OCI-LY7 (cell line): ENCODE data around the gene SLC35A4. TPM values are rescaled to one million over a fixed set of nuclear protein-coding genes. Genes with fewer than 3 reads are reported as not detected.

Source experiments
- BruUV-seq: library from RNA; stranded (reverse); fragments of 400-500 nt; replicated peaks from 2 replicates; lab custom pipeline; 2021; lab: Mats Ljungman, UMichigan
- CTCF ChIA-PET: fragments of 300-600 bp; sonication (Branson Sonifier 250); formaldehyde crosslinking; loops from one replicate; lab custom pipeline; 2022; ENCODE audit warnings: antibody characterized with exemption; ENCODE audit not compliant: unreplicated experiment; lab: Charles Lee
- POLR2A ChIA-PET: fragments of 300-600 bp; sonication (Branson Sonifier 250); formaldehyde crosslinking; loops from one replicate; lab custom pipeline; 2022; ENCODE audit warnings: antibody characterized with exemption; lab: Charles Lee
- DNase-seq: peaks from one replicate; pipeline ENCODE4 v3.0.0-alpha.2; 2015; ENCODE audit warnings: low spot score
- H2AFZ ChIP-seq: fragments of 200-600 bp; sonication (generic), shearing (Covaris generic); 2 replicates; pipeline ENCODE4 v1.6.1; 2014; ENCODE audit warnings: mild to moderate bottlenecking, antibody characterized with exemption, low read length, moderate library complexity
- H3K27ac ChIP-seq: fragments of 200-600 bp; sonication (generic); 2 replicates; pipeline ENCODE4 v1.5.1; 2014; ENCODE audit warnings: mixed run types, low read depth, mild to moderate bottlenecking, moderate library complexity, low read length, inconsistent platforms; ENCODE audit not compliant: poor library complexity, severe bottlenecking
- H3K36me3 ChIP-seq: fragments of 200-600 bp; sonication (generic); 2 replicates; pipeline ENCODE4 v1.6.1; 2014; ENCODE audit warnings: mild to moderate bottlenecking, antibody characterized with exemption, low read length, moderate library complexity, mixed read lengths; ENCODE audit not compliant: insufficient read depth
- H3K4me1 ChIP-seq: fragments of 200-600 bp; sonication (generic); 2 replicates; pipeline ENCODE4 v1.5.1; 2014; ENCODE audit warnings: mild to moderate bottlenecking, low read length; ENCODE audit not compliant: insufficient read depth, poor library complexity, severe bottlenecking
- H3K4me2 ChIP-seq: fragments of 200-600 bp; sonication (generic); 2 replicates; pipeline ENCODE4 v1.6.1; 2014; ENCODE audit warnings: mild to moderate bottlenecking, low read length
- H3K4me3 ChIP-seq: fragments of 200-600 bp; sonication (generic); 2 replicates; pipeline ENCODE4 v1.5.1; 2014; ENCODE audit warnings: mild to moderate bottlenecking, low read depth, low read length; ENCODE audit not compliant: poor library complexity, severe bottlenecking
- H3K79me2 ChIP-seq: fragments of 200-600 bp; sonication (generic); 2 replicates; pipeline ENCODE4 v1.6.1; 2016; ENCODE audit warnings: low read depth, mild to moderate bottlenecking, low read length, moderate library complexity, mixed read lengths; ENCODE audit not compliant: insufficient read depth
- H3K9me2 ChIP-seq: fragments of 200-600 bp; sonication (generic); 2 replicates; pipeline ENCODE4 v1.6.1; 2016; ENCODE audit warnings: mild to moderate bottlenecking, low read length, mixed read lengths; ENCODE audit not compliant: insufficient read depth
- H3K9me3 ChIP-seq: fragments of 200-600 bp; sonication (generic); 2 replicates; pipeline ENCODE4 v1.6.1; 2014; ENCODE audit warnings: mild to moderate bottlenecking, mixed run types, low read length, mixed read lengths
- H4K20me1 ChIP-seq: fragments of 200-600 bp; sonication (generic); 2 replicates; pipeline ENCODE4 v1.6.1; 2014; ENCODE audit warnings: mild to moderate bottlenecking, antibody characterized with exemption, low read length, moderate library complexity, mixed read lengths; ENCODE audit not compliant: insufficient read depth
- EZH2phosphoT487 ChIP-seq: fragments of 200-600 bp; sonication (generic); IDR thresholded peaks from 2 replicates; pipeline ENCODE4 v1.6.1; 2018; ENCODE audit warnings: low read depth, borderline replicate concordance, mild to moderate bottlenecking, mixed run types, antibody characterized with exemption, low read length, moderate library complexity, mixed read lengths
- intact Hi-C: fragments of 100-400 bp; cut with micrococcal nuclease; formaldehyde crosslinking; loops from one replicate; pipeline ENCODE4 v1.10.0; 2022; ENCODE audit not compliant: unreplicated experiment
- microRNA-seq: library from miRNA; unstranded; fragments of <30 nt; microRNA quantifications from one replicate; pipeline ENCODE4 v1.2.0, GENCODE V29; 2022; ENCODE audit warnings: borderline replicate concordance
- small RNA-seq: library from RNA; depleted of rRNA; stranded (forward); fragments of <200 nt; gene quantifications from one replicate; pipeline ENCODE3, GENCODE V24; 2014
- total RNA-seq, 2 experiments: library from RNA; depleted of rRNA in 1 of 2; stranded (reverse); fragments of >200 nt in 1 of 2; shearing (Covaris generic) in 1 of 2; gene quantifications; 2 replicates each; pipeline ENCODE4 v1.2.3, GENCODE V29; 2014 to 2022
- TF ChIP-seq, protein P1 (sequence below): fragments of 200-600 bp; sonication (generic); conservative IDR thresholded peaks from 2 replicates; pipeline ENCODE4 v1.5.1; 2014; ENCODE audit warnings: mild to moderate bottlenecking, antibody characterized with exemption, low read length, moderate library complexity, mixed read lengths

SLC35A4 gene
- total RNA-seq, 2 experiments from 2014 or later = 29.1 to 48.7 TPM

DNA sequence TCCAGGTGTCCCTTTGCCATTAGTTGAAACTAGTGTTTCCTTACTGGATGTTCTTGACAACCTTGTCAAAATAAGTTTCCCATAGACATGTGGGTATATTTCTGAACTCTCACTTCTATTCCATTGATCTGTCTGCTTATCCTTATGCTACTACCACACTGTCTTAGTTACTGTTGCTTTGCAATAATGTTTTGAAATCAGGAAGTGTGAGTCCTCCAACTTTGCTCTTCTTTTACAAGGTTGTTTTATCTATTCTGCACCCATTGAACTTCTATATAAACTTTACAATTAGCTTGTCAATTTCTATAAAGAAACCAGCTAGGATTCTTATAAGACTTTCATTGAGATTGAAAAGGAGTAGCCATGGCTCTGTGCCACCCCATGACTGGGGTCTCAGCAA lies 44.1 kb downstream of the SLC35A4 start:
- POLR2A ChIA-PET = no interaction called here
- DNase-seq = no peak
- intact Hi-C loops = no loop called here
- Histone ChIP-seq H3K9me2 (no peaks in the 10 kb centered on the region), H2AFZ (no peak overlapping the region), H3K79me2 (no peaks in the 10 kb centered on the region), H3K4me2 (no peak overlapping the region), H3K9me3 (no peaks in the 10 kb centered on the region), H3K36me3 (no peaks in the 10 kb centered on the region), H3K4me1 (no peaks in the 10 kb centered on the region), H4K20me1 (no peaks in the 10 kb centered on the region), H3K27ac (no peak overlapping the region), H3K4me3 (no peak overlapping the region)
- TF ChIP-seq, protein P1, sequence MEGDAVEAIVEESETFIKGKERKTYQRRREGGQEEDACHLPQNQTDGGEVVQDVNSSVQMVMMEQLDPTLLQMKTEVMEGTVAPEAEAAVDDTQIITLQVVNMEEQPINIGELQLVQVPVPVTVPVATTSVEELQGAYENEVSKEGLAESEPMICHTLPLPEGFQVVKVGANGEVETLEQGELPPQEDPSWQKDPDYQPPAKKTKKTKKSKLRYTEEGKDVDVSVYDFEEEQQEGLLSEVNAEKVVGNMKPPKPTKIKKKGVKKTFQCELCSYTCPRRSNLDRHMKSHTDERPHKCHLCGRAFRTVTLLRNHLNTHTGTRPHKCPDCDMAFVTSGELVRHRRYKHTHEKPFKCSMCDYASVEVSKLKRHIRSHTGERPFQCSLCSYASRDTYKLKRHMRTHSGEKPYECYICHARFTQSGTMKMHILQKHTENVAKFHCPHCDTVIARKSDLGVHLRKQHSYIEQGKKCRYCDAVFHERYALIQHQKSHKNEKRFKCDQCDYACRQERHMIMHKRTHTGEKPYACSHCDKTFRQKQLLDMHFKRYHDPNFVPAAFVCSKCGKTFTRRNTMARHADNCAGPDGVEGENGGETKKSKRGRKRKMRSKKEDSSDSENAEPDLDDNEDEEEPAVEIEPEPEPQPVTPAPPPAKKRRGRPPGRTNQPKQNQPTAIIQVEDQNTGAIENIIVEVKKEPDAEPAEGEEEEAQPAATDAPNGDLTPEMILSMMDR = no peak
- TF ChIP-seq EZH2phosphoT487 = no peak
- no TSS peak for BruUV-seq
- CTCF ChIA-PET = no interaction called here

DNA sequence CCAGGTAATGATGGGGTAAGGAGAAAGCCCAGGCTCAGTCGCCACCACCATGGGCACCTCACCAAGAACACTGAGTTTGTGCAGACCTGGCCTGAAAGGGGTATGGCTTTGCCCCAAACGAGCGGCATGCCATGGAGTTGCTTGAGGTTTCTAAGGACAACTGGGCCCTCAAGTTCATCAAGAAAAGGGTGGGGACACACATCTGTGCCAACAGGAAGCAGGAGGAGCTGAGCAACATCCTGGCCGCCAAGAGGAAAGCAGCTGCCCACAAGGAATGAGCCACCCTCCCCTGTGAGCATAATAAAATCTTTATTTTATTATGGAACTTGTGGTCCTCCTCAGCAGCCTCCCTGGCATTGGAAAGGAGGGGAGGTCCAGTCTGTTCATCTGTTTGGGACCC lies 44.5 kb downstream of the SLC35A4 start:
- TF ChIP-seq, protein P1 = no peak
- no peak for TF ChIP-seq EZH2phosphoT487
- ChIA-PET CTCF (no interaction called here), POLR2A (no interaction called here)
- H3K9me2 ChIP-seq = no peaks in the 10 kb centered on the region
- H3K36me3 ChIP-seq = no peaks in the 10 kb centered on the region
- no peak overlapping the region for H3K4me2 ChIP-seq
- no peaks in the 10 kb centered on the region for H4K20me1 ChIP-seq
- DNase-seq = no peak
- BruUV-seq = no TSS peak
- H3K4me1 ChIP-seq = no peaks in the 10 kb centered on the region
- no peaks in the 10 kb centered on the region for H3K79me2 ChIP-seq
- intact Hi-C loops = no loop called here
- no peak overlapping the region for H3K27ac ChIP-seq
- H2AFZ ChIP-seq = no peak overlapping the region
- no peak overlapping the region for H3K4me3 ChIP-seq
- no peaks in the 10 kb centered on the region for H3K9me3 ChIP-seq

DNA sequence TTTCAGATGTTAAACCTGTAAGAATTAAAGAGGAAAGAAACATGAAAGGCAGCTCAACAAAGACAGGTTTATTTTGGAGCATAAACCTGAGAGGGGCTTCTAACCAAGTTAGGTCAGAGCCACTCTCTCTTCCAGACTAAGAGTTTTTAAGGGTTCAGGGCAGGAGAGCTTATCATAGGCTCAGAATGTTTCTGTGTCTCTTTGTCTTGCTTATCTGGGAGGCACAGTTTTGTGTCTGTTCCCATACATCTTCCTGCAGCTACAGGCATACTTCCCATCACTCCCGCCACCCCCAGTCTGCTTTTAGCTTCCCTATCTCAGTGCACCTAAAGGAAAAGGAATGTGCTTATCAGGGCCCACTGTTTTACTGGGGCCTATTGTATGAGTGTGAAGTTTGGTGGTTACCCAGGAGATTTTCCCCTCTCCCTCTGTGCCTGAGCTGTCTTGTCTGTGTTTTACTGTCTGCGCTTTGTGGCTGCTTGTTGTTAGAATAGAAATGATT lies 46.4 kb downstream of the SLC35A4 start:
- Histone ChIP-seq H3K4me3 (no peak overlapping the region), H3K9me3 (no peaks in the 10 kb centered on the region), H3K4me1 (no peaks in the 10 kb centered on the region), H4K20me1 (no peaks in the 10 kb centered on the region), H2AFZ (no peak overlapping the region), H3K9me2 (no peaks in the 10 kb centered on the region), H3K79me2 (no peaks in the 10 kb centered on the region), H3K36me3 (no peaks in the 10 kb centered on the region), H3K27ac (no peak overlapping the region), H3K4me2 (no peak overlapping the region)
- ChIA-PET POLR2A (no interaction called here), CTCF (no interaction called here)
- no TSS peak for BruUV-seq
- TF ChIP-seq EZH2phosphoT487 = no peak
- no peak for DNase-seq
- intact Hi-C loops = no loop called here

Small RNAs within 50 kb of the gene (microRNA-seq; reads per million reads assigned to microRNA genes)
- gene MIR6831 = not detected

Small RNAs within 50 kb of the gene (small RNA-seq; reads per million reads assigned to genes)
- gene RF00279 = 1.0 reads per million, percentile 51 among the genes with 10 or more reads in this experiment
- gene RF00443 = not detected

Other genes with a start within 250 kb of the SLC35A4 start
- gene HBEGF, start 218.2 kb upstream of the SLC35A4 start, total RNA-seq (2014; rRNA removed; shearing (Covaris generic)) = 4.7 and 5.6 TPM in 2 replicates
- gene HBEGF, start 218.2 kb upstream of the SLC35A4 start, total RNA-seq (2022) = 20.2 and 30.9 TPM in 2 replicates
- 0.05 and 0.22 TPM in 2 replicates for gene SLC4A9, start 204.6 kb upstream of the SLC35A4 start, total RNA-seq (2014; rRNA removed; shearing (Covaris generic))
- 2.6 and 5.1 TPM in 2 replicates for gene SLC4A9, start 204.6 kb upstream of the SLC35A4 start, total RNA-seq (2022)
- 90.6 and 91.5 TPM in 2 replicates for gene ANKHD1, start 163.0 kb upstream of the SLC35A4 start, total RNA-seq (2014; rRNA removed; shearing (Covaris generic))
- gene ANKHD1, start 163.0 kb upstream of the SLC35A4 start, total RNA-seq (2022) = 138 and 143 TPM in 2 replicates
- 0.98 TPM in 1 of 2 replicates, not detected in the other for gene EIF4EBP3, start 17.2 kb upstream of the SLC35A4 start, total RNA-seq (2014; rRNA removed; shearing (Covaris generic))
- gene EIF4EBP3, start 17.2 kb upstream of the SLC35A4 start, total RNA-seq (2022) = 7.9 and 8.3 TPM in 2 replicates
- 18.8 and 19.1 TPM in 2 replicates for gene SRA1, start 7.4 kb upstream of the SLC35A4 start, total RNA-seq (2014; rRNA removed; shearing (Covaris generic))
- 21.3 and 24.5 TPM in 2 replicates for gene SRA1, start 7.4 kb upstream of the SLC35A4 start, total RNA-seq (2022)
- 22.7 and 37.9 TPM in 2 replicates for gene APBB3, start 230 bp upstream of the SLC35A4 start, total RNA-seq (2014; rRNA removed; shearing (Covaris generic))
- 32.1 and 32.2 TPM in 2 replicates for gene APBB3, start 230 bp upstream of the SLC35A4 start, total RNA-seq (2022)
- gene CD14, start 68.3 kb downstream of the SLC35A4 start, total RNA-seq (2014; rRNA removed; shearing (Covaris generic)) = 0.54 and 1.0 TPM in 2 replicates
- gene CD14, start 68.3 kb downstream of the SLC35A4 start, total RNA-seq (2022) = 0.52 and 0.76 TPM in 2 replicates
- 15.4 and 26.9 TPM in 2 replicates for gene TMCO6, start 74.6 kb downstream of the SLC35A4 start, total RNA-seq (2014; rRNA removed; shearing (Covaris generic))
- gene TMCO6, start 74.6 kb downstream of the SLC35A4 start, total RNA-seq (2022) = 36.8 and 38.8 TPM in 2 replicates
- gene NDUFA2, start 82.8 kb downstream of the SLC35A4 start, total RNA-seq (2014; rRNA removed; shearing (Covaris generic)) = 107 and 166 TPM in 2 replicates
- 63.4 and 70.3 TPM in 2 replicates for gene NDUFA2, start 82.8 kb downstream of the SLC35A4 start, total RNA-seq (2022)
- gene IK, start 83.0 kb downstream of the SLC35A4 start, total RNA-seq (2014; rRNA removed; shearing (Covaris generic)) = 64.4 and 83.7 TPM in 2 replicates
- gene IK, start 83.0 kb downstream of the SLC35A4 start, total RNA-seq (2022) = 90.4 and 99.3 TPM in 2 replicates
- gene WDR55, start 100.1 kb downstream of the SLC35A4 start, total RNA-seq (2014; rRNA removed; shearing (Covaris generic)) = 18.7 and 23.9 TPM in 2 replicates
- 31.5 and 34.2 TPM in 2 replicates for gene WDR55, start 100.1 kb downstream of the SLC35A4 start, total RNA-seq (2022)
- 2.2 and 3.6 TPM in 2 replicates for gene DND1, start 108.7 kb downstream of the SLC35A4 start, total RNA-seq (2014; rRNA removed; shearing (Covaris generic))
- gene DND1, start 108.7 kb downstream of the SLC35A4 start, total RNA-seq (2022) = 2.7 and 4.5 TPM in 2 replicates
- gene HARS1, start 126.5 kb downstream of the SLC35A4 start, total RNA-seq (2014; rRNA removed; shearing (Covaris generic)) = 43.7 and 44.3 TPM in 2 replicates
- 61.4 and 61.6 TPM in 2 replicates for gene HARS1, start 126.5 kb downstream of the SLC35A4 start, total RNA-seq (2022)
- gene HARS2, start 126.6 kb downstream of the SLC35A4 start, total RNA-seq (2014; rRNA removed; shearing (Covaris generic)) = 20.8 and 23.4 TPM in 2 replicates
- gene HARS2, start 126.6 kb downstream of the SLC35A4 start, total RNA-seq (2022) = 27.3 and 27.5 TPM in 2 replicates
- gene ZMAT2, start 135.6 kb downstream of the SLC35A4 start, total RNA-seq (2014; rRNA removed; shearing (Covaris generic)) = 24.8 and 40.0 TPM in 2 replicates
- 41.6 and 44.9 TPM in 2 replicates for gene ZMAT2, start 135.6 kb downstream of the SLC35A4 start, total RNA-seq (2022)
- not detected in 2 replicates for gene PCDHA1, start 221.3 kb downstream of the SLC35A4 start, total RNA-seq (2014; rRNA removed; shearing (Covaris generic))
- not detected in 2 replicates for gene PCDHA1, start 221.3 kb downstream of the SLC35A4 start, total RNA-seq (2022)
- not detected in 2 replicates for gene PCDHA2, start 230.0 kb downstream of the SLC35A4 start, total RNA-seq (2014; rRNA removed; shearing (Covaris generic))
- not detected in 2 replicates for gene PCDHA2, start 230.0 kb downstream of the SLC35A4 start, total RNA-seq (2022)
- not detected in 2 replicates for gene PCDHA3, start 236.2 kb downstream of the SLC35A4 start, total RNA-seq (2014; rRNA removed; shearing (Covaris generic))
- gene PCDHA3, start 236.2 kb downstream of the SLC35A4 start, total RNA-seq (2022) = not detected in 2 replicates
- gene PCDHA4, start 242.2 kb downstream of the SLC35A4 start, total RNA-seq (2014; rRNA removed; shearing (Covaris generic)) = not detected in 2 replicates
- gene PCDHA4, start 242.2 kb downstream of the SLC35A4 start, total RNA-seq (2022) = not detected in 2 replicates